Prostate gland (tissue), 2 donors: Measurements from ENCODE around the gene FAM193B.

ENCODE experiments used
- POLR2AphosphoS5 ChIP-seq: sonication (generic); formaldehyde crosslinking; IDR thresholded peaks from one replicate; pipeline ENCODE4 v1.6.1; 2017; ENCODE audit warnings: antibody characterized with exemption
- TF ChIP-seq, protein P1 (sequence below), 4 experiments: fragments of 200-600 bp in 2 of 4; fragments of 450-650 bp in 2 of 4; sonication (generic) in 2 of 4; IDR thresholded peaks; 1 replicate in 3 of 4; 2 replicates in 1 of 4; pipeline ENCODE4 v1.5.1; 2016 to 2019; ENCODE audit warnings: antibody characterized with exemption in 4 of 4, mild to moderate bottlenecking in 2 of 4, moderate library complexity in 2 of 4

DNA sequence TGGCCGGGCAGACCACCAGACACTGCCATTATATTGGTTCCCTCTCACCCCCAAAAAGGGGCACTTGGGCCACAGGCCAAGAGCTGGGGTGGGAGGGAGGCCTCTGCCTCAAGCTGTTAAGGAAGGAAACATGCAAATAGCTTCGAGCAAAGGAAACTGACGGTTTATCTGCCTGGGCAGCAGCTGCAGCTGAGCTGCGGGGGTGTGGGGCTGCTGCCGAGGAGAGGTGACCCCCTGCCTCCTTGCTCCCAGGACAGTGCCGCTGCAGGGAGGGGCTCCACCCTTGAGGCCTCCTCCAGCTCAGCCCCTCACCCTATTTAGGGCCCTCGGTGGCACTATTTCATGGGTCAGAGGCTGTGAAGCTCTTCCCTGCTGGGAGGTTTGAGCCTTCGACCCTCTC is 45.5 kb downstream of the FAM193B start:
- no peak for TF ChIP-seq POLR2AphosphoS5
- TF ChIP-seq, protein P1, sequence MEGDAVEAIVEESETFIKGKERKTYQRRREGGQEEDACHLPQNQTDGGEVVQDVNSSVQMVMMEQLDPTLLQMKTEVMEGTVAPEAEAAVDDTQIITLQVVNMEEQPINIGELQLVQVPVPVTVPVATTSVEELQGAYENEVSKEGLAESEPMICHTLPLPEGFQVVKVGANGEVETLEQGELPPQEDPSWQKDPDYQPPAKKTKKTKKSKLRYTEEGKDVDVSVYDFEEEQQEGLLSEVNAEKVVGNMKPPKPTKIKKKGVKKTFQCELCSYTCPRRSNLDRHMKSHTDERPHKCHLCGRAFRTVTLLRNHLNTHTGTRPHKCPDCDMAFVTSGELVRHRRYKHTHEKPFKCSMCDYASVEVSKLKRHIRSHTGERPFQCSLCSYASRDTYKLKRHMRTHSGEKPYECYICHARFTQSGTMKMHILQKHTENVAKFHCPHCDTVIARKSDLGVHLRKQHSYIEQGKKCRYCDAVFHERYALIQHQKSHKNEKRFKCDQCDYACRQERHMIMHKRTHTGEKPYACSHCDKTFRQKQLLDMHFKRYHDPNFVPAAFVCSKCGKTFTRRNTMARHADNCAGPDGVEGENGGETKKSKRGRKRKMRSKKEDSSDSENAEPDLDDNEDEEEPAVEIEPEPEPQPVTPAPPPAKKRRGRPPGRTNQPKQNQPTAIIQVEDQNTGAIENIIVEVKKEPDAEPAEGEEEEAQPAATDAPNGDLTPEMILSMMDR (IDR thresholded peaks at IDR 0.05) = no peak
